HCT116 (cell line): ENCODE results near the gene NUDT2. TPM values are rescaled to one million over a fixed set of nuclear protein-coding genes. Genes with fewer than 3 reads are reported as not detected.

ENCODE experiments used
- ATAC-seq: fragments of 200-7000 bp; cut with Tn5 transposase; 2 replicates; pipeline ENCODE4 v1.9.1; 2020; ENCODE audit warnings: mild to moderate bottlenecking, moderate library complexity
- BruUV-seq: library from RNA; stranded (reverse); fragments of 400-500 nt; replicated peaks from 2 replicates; lab custom pipeline; 2021; lab: Mats Ljungman, UMichigan
- CTCF ChIA-PET: fragments of 300-600 bp; sonication (Branson Sonifier 250); formaldehyde crosslinking; loops from one replicate; lab custom pipeline; 2021; ENCODE audit warnings: antibody characterized with exemption; lab: Charles Lee
- POLR2A ChIA-PET: fragments of 300-600, 350-600 bp; sonication (Branson Sonifier 250); formaldehyde crosslinking; loops from one replicate; lab custom pipeline; 2021; ENCODE audit warnings: antibody characterized with exemption; lab: Charles Lee
- RAD21 ChIA-PET, 2 experiments: fragments of 300-600 bp; sonication (Branson Sonifier 250); formaldehyde crosslinking; loops; one replicate each; lab custom pipeline; 2023; ENCODE audit warnings: low total read pairs in 2 of 2; ENCODE audit not compliant: uncharacterized antibody in 2 of 2, unreplicated experiment in 2 of 2, low non-redundant PET in 1 of 2; lab: Charles Lee
- DNase-seq: peaks from one replicate; pipeline ENCODE4 v3.0.0-alpha.2; 2010; ENCODE audit warnings: low read depth, low spot score
- H2AFZ ChIP-seq: fragments of 200-600 bp; shearing (Covaris generic), sonication (generic); 2 replicates; pipeline ENCODE4 v1.6.1; 2017; ENCODE audit warnings: low read depth, mixed run types, mixed read lengths, antibody characterized with exemption, low read length; ENCODE audit not compliant: poor library complexity, severe bottlenecking
- H3K27ac ChIP-seq: 2 replicates; pipeline ENCODE4 v1.5.1; 2012; ENCODE audit warnings: low read depth, low read length
- H3K27me3 ChIP-seq: fragments of 200-600 bp; sonication (generic); 2 replicates; pipeline ENCODE4 v1.6.1; 2016; ENCODE audit warnings: mixed run types, low read length, mixed read lengths; ENCODE audit not compliant: insufficient read depth
- H3K36me3 ChIP-seq, 2 experiments: fragments of 200-500 bp in 1 of 2; fragments of 200-600 bp in 1 of 2; sonication (Bioruptor generic) in 1 of 2; sonication (generic) in 1 of 2; 2 replicates each; pipeline versions ENCODE4 v1.5.1 to v1.6.1; 2014 to 2016; ENCODE audit warnings: low read length in 2 of 2, inconsistent platforms in 1 of 2, mixed read lengths in 1 of 2, mixed run types in 1 of 2; ENCODE audit not compliant: insufficient read depth in 2 of 2, control insufficient read depth in 1 of 2
- H3K4me1 ChIP-seq, 2 experiments: fragments of 200-600 bp in 1 of 2; sonication (generic) in 1 of 2; 2 replicates each; pipeline versions ENCODE4 v1.5.1 to v1.6.1; 2012 to 2017; ENCODE audit warnings: low read length in 2 of 2, inconsistent platforms in 1 of 2, mild to moderate bottlenecking in 1 of 2, mixed read lengths in 1 of 2, mixed run types in 1 of 2, moderate library complexity in 1 of 2; ENCODE audit not compliant: insufficient read depth in 2 of 2, control insufficient read depth in 1 of 2
- H3K4me2 ChIP-seq: fragments of 200-600 bp; sonication (generic); 2 replicates; pipeline ENCODE4 v1.6.1; 2017; ENCODE audit warnings: mixed run types, low read length, mixed read lengths
- H3K4me3 ChIP-seq, 2 experiments: fragments of 200-600 bp in 1 of 2; sonication (generic) in 1 of 2; replicated peaks in 1 of 2; 2 replicates each; pipeline ENCODE4 v1.5.1; 2011 to 2016; ENCODE audit warnings: low read length in 2 of 2, control low read depth in 1 of 2, low read depth in 1 of 2, mild to moderate bottlenecking in 1 of 2, mixed read lengths in 1 of 2, mixed run types in 1 of 2
- H3K79me2 ChIP-seq: fragments of 200-600 bp; sonication (generic); 2 replicates; pipeline ENCODE4 v1.6.1; 2017; ENCODE audit warnings: mild to moderate bottlenecking, mixed run types, low read length, moderate library complexity, mixed read lengths; ENCODE audit not compliant: insufficient read depth
- H3K9ac ChIP-seq: fragments of 200-600 bp; sonication (generic); 2 replicates; pipeline ENCODE4 v1.6.1; 2016; ENCODE audit warnings: low read length, mixed read lengths
- H3K9me2 ChIP-seq: fragments of 200-600 bp; sonication (generic), shearing (Covaris generic); 2 replicates; pipeline ENCODE4 v1.6.1; 2017; ENCODE audit warnings: mixed run types, mild to moderate bottlenecking, moderate library complexity; ENCODE audit not compliant: insufficient read depth
- H3K9me3 ChIP-seq, 2 experiments: fragments of 200-500 bp in 1 of 2; fragments of 200-600 bp in 1 of 2; sonication (Bioruptor generic) in 1 of 2; sonication (generic) in 1 of 2; 2 replicates each; pipeline ENCODE4 v1.6.1; 2014 to 2017; ENCODE audit warnings: low read length in 2 of 2, mixed read lengths in 2 of 2, inconsistent platforms in 1 of 2, low read depth in 1 of 2, mild to moderate bottlenecking in 1 of 2, mixed run types in 1 of 2, moderate library complexity in 1 of 2; ENCODE audit not compliant: control insufficient read depth in 1 of 2, insufficient read depth in 1 of 2
- H4K20me1 ChIP-seq: fragments of 200-600 bp; sonication (generic), shearing (Covaris generic); 2 replicates; pipeline ENCODE4 v1.6.1; 2017; ENCODE audit warnings: mixed run types, mild to moderate bottlenecking, moderate library complexity; ENCODE audit not compliant: insufficient read depth
- ATF3 ChIP-seq: IDR thresholded peaks from 2 replicates; pipeline ENCODE4 v1.6.1; 2012
- CBX3 ChIP-seq: IDR thresholded peaks from 2 replicates; pipeline ENCODE4 v1.6.1; 2012; ENCODE audit warnings: low read depth
- CTCF ChIP-seq, 3 experiments: fragments of 200-600 bp in 1 of 3; sonication (generic) in 1 of 3; IDR thresholded peaks in 2 of 3; conservative IDR thresholded peaks in 1 of 3; 2 replicates each; pipeline ENCODE4 v1.5.1; 2012 to 2017; ENCODE audit warnings: low read depth in 2 of 3, low read length in 2 of 3, antibody characterized with exemption in 1 of 3, borderline replicate concordance in 1 of 3, control low read depth in 1 of 3, mild to moderate bottlenecking in 1 of 3, mixed read lengths in 1 of 3, mixed run types in 1 of 3, moderate library complexity in 1 of 3; ENCODE audit not compliant: insufficient read depth in 1 of 3
- EGR1 ChIP-seq: IDR thresholded peaks from 2 replicates; pipeline ENCODE4 v1.6.1; 2012; ENCODE audit warnings: low read depth
- EZH2 ChIP-seq: fragments of 200-600 bp; sonication (generic); IDR thresholded peaks from 2 replicates; pipeline ENCODE4 v1.6.1; 2017; ENCODE audit warnings: antibody characterized with exemption, mixed run types
- EZH2phosphoT487 ChIP-seq: fragments of 200-600 bp; IDR thresholded peaks from 2 replicates; pipeline ENCODE4 v1.6.1; 2018; ENCODE audit warnings: antibody characterized with exemption, borderline replicate concordance
- FOSL1 ChIP-seq: IDR thresholded peaks from 2 replicates; pipeline ENCODE4 v1.6.1; 2012; ENCODE audit warnings: low read depth
- POLR2A ChIP-seq: IDR thresholded peaks from 2 replicates; pipeline ENCODE4 v1.7.0; 2011; ENCODE audit warnings: borderline replicate concordance; ENCODE audit not compliant: insufficient read depth, insufficient read length; ENCODE audit errors: extremely low read depth
- RAD21 ChIP-seq: IDR thresholded peaks from 2 replicates; pipeline ENCODE4 v1.6.1; 2012; ENCODE audit warnings: low read depth, mild to moderate bottlenecking
- SIN3A ChIP-seq: IDR thresholded peaks from 2 replicates; pipeline ENCODE4 v1.6.1; 2012; ENCODE audit warnings: low read depth
- ZFX ChIP-seq: fragments of 450-650 bp; IDR thresholded peaks from 2 replicates; pipeline ENCODE4 v1.6.1; 2017
- intact Hi-C: fragments of 100-400 bp; cut with micrococcal nuclease; formaldehyde crosslinking; loops from 2 replicates; pipeline ENCODE4 v1.10.0; 2022
- total RNA-seq: library from RNA; stranded (reverse); gene quantifications from one replicate; pipeline ENCODE4 v1.2.1, GENCODE V29; 2021; ENCODE audit not compliant: unreplicated experiment
- TF ChIP-seq, protein P1 (sequence below): IDR thresholded peaks from 2 replicates; pipeline ENCODE4 v1.6.1; 2012; ENCODE audit warnings: low read depth
- TF ChIP-seq, protein P2 (sequence below): IDR thresholded peaks from 2 replicates; pipeline ENCODE4 v1.6.1; 2011; ENCODE audit warnings: mild to moderate bottlenecking, low read length, moderate library complexity; ENCODE audit not compliant: insufficient replicate concordance; ENCODE audit errors: extremely low read depth

NUDT2 gene
- total RNA-seq, 1 experiment from 2014 or later: 39.3 TPM

GRCh38 chr9:34334337-34334824, 5.0 kb downstream of the NUDT2 start:
- no peaks in the 10 kb centered on the region for H3K9me2 ChIP-seq
- DNase-seq (no peak), ATAC-seq (no peak)
- H3K4me1 ChIP-seq: peaks cover 5 to 16% of the 10 kb centered on the region in 2 experiments; a peak in 2 of 4 replicates
- no peak overlapping the region for H2AFZ ChIP-seq
- H4K20me1 ChIP-seq: no peaks in the 10 kb centered on the region
- H3K4me3 ChIP-seq: no peak overlapping the region
- no peak overlapping the region for H3K4me2 ChIP-seq
- BruUV-seq: no TSS peak
- intact Hi-C loops: loop anchor here (5.0 kb wide), 1 partner anchor 213 kb away; no protein-coding TSS in a partner anchor
- ChIA-PET RAD21 (interaction anchor here in 1 of 2 experiments (0.9 kb wide), 1 partner anchor 70 kb away, joined by 3 read pairs; no protein-coding TSS in a partner anchor), POLR2A (interaction anchor here (1.6 kb wide), 1 partner anchor 42 kb away, joined by 5 read pairs; the partner anchor contains the start of gene MYORG)
- peaks cover 66% of the 10 kb centered on the region for H3K79me2 ChIP-seq
- H3K27me3 ChIP-seq: no peaks in the 10 kb centered on the region
- H3K36me3 ChIP-seq: peaks cover 7 to 9% of the 10 kb centered on the region in 2 experiments; a peak in 3 of 4 replicates
- TF ChIP-seq EGR1 (no peak), CTCF (IDR thresholded peaks at IDR 0.05 in 2 of 3, conservative IDR thresholded peaks at IDR 0.05 in 1 of 3; ENCODE audit: borderline replicate concordance in 1 of 3, insufficient read depth in 1 of 3, low read depth in 2 of 3, low read length in 2 of 3) (no peak), CBX3 (no peak), EZH2phosphoT487 (no peak), EZH2 (no peak), RAD21 (no peak), FOSL1 (no peak), ZFX (no peak), POLR2A (no peak), SIN3A (no peak), ATF3 (no peak)
- TF ChIP-seq, protein P1, sequence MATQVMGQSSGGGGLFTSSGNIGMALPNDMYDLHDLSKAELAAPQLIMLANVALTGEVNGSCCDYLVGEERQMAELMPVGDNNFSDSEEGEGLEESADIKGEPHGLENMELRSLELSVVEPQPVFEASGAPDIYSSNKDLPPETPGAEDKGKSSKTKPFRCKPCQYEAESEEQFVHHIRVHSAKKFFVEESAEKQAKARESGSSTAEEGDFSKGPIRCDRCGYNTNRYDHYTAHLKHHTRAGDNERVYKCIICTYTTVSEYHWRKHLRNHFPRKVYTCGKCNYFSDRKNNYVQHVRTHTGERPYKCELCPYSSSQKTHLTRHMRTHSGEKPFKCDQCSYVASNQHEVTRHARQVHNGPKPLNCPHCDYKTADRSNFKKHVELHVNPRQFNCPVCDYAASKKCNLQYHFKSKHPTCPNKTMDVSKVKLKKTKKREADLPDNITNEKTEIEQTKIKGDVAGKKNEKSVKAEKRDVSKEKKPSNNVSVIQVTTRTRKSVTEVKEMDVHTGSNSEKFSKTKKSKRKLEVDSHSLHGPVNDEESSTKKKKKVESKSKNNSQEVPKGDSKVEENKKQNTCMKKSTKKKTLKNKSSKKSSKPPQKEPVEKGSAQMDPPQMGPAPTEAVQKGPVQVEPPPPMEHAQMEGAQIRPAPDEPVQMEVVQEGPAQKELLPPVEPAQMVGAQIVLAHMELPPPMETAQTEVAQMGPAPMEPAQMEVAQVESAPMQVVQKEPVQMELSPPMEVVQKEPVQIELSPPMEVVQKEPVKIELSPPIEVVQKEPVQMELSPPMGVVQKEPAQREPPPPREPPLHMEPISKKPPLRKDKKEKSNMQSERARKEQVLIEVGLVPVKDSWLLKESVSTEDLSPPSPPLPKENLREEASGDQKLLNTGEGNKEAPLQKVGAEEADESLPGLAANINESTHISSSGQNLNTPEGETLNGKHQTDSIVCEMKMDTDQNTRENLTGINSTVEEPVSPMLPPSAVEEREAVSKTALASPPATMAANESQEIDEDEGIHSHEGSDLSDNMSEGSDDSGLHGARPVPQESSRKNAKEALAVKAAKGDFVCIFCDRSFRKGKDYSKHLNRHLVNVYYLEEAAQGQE: no peak
- TF ChIP-seq, protein P2, sequence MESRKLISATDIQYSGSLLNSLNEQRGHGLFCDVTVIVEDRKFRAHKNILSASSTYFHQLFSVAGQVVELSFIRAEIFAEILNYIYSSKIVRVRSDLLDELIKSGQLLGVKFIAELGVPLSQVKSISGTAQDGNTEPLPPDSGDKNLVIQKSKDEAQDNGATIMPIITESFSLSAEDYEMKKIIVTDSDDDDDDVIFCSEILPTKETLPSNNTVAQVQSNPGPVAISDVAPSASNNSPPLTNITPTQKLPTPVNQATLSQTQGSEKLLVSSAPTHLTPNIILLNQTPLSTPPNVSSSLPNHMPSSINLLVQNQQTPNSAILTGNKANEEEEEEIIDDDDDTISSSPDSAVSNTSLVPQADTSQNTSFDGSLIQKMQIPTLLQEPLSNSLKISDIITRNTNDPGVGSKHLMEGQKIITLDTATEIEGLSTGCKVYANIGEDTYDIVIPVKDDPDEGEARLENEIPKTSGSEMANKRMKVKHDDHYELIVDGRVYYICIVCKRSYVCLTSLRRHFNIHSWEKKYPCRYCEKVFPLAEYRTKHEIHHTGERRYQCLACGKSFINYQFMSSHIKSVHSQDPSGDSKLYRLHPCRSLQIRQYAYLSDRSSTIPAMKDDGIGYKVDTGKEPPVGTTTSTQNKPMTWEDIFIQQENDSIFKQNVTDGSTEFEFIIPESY: no peak
- TF ChIP-seq, all 23 proteins: peak for 0
- CTCF ChIA-PET: interaction anchor here (4.7 kb wide), 1 partner anchor 43 kb away, joined by 54 read pairs; the partner anchor contains the start of gene MYORG
- no peaks in the 10 kb centered on the region for H3K9me3 ChIP-seq
- no peak overlapping the region for H3K9ac ChIP-seq
- no peak overlapping the region for H3K27ac ChIP-seq
